Esophagus (tissue), 2 donors: ENCODE data around the gene PIEZO2. TPM values are rescaled to one million over a fixed set of nuclear protein-coding genes. Genes with fewer than 3 reads are reported as not detected.

Experiments used
- H3K27ac ChIP-seq, 2 donors: one replicate each; pipeline ENCODE4 v1.5.1; 2013; ENCODE audit warnings: low read depth in 2 of 2, mild to moderate bottlenecking in 2 of 2, inconsistent platforms in 1 of 2, low read length in 1 of 2, moderate library complexity in 1 of 2
- H3K27me3 ChIP-seq, 2 donors: one replicate each; pipeline ENCODE4 v1.6.1; 2013; ENCODE audit warnings: low read length in 2 of 2, control low read depth in 1 of 2, mild to moderate bottlenecking in 1 of 2; ENCODE audit not compliant: insufficient read depth in 2 of 2, control insufficient read depth in 1 of 2
- H3K36me3 ChIP-seq, 2 donors: one replicate each; pipeline ENCODE4 v1.6.1; 2013; ENCODE audit warnings: low read length in 1 of 2; ENCODE audit not compliant: control insufficient read depth in 2 of 2, insufficient read depth in 2 of 2
- H3K4me1 ChIP-seq, 2 donors: one replicate each; pipeline ENCODE4 v1.6.1; 2013; ENCODE audit warnings: low read length in 1 of 2; ENCODE audit not compliant: control insufficient read depth in 2 of 2, insufficient read depth in 2 of 2
- H3K4me3 ChIP-seq, 2 donors: one replicate each; pipeline ENCODE4 v1.5.1; 2013; ENCODE audit warnings: low read length in 2 of 2, mild to moderate bottlenecking in 2 of 2, low read depth in 1 of 2, moderate library complexity in 1 of 2
- H3K9me3 ChIP-seq, 2 donors: one replicate each; pipeline ENCODE4 v1.6.1; 2013; ENCODE audit warnings: mild to moderate bottlenecking in 2 of 2, low read depth in 1 of 2, low read length in 1 of 2, moderate library complexity in 1 of 2; ENCODE audit not compliant: control insufficient read depth in 2 of 2, insufficient read depth in 1 of 2
- WGBS, 2 donors: extraction: QIAGEN DNeasy Blood & Tissue Kit; methylation state at CpG; one replicate each; pipeline ENCODE4 v1.1.7; 2013; 5-methylcytosine and 5-hydroxymethylcytosine counted together
- polyA plus RNA-seq, 2 donors: library from polyadenylated mRNA; stranded (reverse); fragments of 200-250 nt; gene quantifications; one replicate each; pipeline ENCODE4 v1.2.3, GENCODE V29; 2013
- donor health status: healthy with polysubstance abuse.
- donor health status: Bipolar disorder and iron deficiency.

The PIEZO2 gene
- polyA plus RNA-seq, 2 donors, result 0.37 to 0.66 TPM

DNA sequence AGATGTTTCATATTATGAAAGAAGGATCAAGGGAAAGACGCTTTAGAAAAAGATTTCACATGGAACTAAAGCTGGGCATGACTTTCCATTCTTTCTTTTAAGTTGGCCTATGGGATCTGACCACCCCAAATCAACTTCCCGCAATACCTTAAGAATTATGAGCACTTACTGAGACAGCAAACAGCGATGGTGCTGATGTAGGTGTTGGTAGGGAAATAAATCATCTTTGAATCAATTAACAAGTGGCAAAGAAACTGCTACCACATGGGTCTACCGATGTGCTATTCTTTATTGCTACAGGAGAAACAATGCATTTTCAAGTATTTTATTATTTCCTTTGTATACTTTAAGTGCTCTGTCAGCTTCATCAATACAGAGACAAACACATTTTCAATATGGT lies 239.6 kb downstream of the PIEZO2 start:
- H3K27me3 ChIP-seq, result no peaks in the 10 kb centered on the region
- H3K4me3 ChIP-seq, result no peak overlapping the region
- WGBS, 2 donors, result 92 to 93% methylated on average over 4 of the region's 4 CpGs
- H3K36me3 ChIP-seq, result no peaks in the 10 kb centered on the region
- H3K27ac ChIP-seq, result no peak overlapping the region
- no peaks in the 10 kb centered on the region for H3K4me1 ChIP-seq
- no peaks in the 10 kb centered on the region for H3K9me3 ChIP-seq

DNA sequence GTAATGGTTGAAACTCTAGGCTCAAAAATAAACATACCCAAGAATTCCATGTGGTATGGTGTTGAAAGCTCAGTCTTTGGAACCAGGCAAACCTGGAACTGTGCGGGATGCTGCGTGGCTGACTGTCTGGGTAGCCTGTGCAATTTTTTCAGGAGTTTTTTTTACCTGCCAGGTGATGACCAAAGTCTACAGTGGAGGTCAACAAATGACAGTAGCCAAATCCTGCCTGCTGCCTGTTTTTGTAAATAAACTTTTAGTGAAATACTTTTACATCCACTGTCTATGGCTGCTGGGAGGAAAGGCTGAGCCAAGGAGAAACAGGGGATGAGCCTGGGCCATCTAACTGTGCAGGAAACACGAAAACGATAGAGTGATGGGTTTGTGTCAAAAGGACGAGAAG lies 240.6 kb downstream of the PIEZO2 start:
- 76 to 79% methylated on average over 5 of the region's 5 CpGs for WGBS, 2 donors
- no peak overlapping the region for H3K27ac ChIP-seq
- H3K4me3 ChIP-seq, result no peak overlapping the region
- H3K36me3 ChIP-seq, result no peaks in the 10 kb centered on the region
- H3K4me1 ChIP-seq, result no peaks in the 10 kb centered on the region
- H3K27me3 ChIP-seq, result no peaks in the 10 kb centered on the region
- no peaks in the 10 kb centered on the region for H3K9me3 ChIP-seq

DNA sequence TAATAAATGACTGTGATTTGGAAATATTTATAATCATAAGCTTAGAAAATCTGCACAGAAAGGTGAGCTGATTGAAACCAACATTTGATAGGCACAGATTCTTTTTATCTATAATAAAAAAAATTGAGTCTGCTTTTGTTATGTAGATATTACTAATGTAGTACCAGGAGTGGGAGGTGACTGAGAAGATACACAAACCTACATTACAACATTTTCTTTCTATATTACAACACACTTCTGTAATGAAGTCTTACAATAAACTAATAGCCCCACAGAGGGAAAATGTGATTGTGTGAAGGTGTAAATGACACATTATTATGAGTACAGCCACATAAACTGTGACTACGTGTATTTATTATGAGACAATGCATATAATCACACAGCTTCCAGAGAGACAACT lies 241.6 kb downstream of the PIEZO2 start:
- Histone ChIP-seq H3K36me3 (no peaks in the 10 kb centered on the region), H3K4me1 (no peaks in the 10 kb centered on the region), H3K27ac (no peak overlapping the region), H3K27me3 (no peaks in the 10 kb centered on the region), H3K9me3 (no peaks in the 10 kb centered on the region), H3K4me3 (no peak overlapping the region)
- 73 to 84% methylated on average over 1 of the region's 1 CpG for WGBS, 2 donors

DNA sequence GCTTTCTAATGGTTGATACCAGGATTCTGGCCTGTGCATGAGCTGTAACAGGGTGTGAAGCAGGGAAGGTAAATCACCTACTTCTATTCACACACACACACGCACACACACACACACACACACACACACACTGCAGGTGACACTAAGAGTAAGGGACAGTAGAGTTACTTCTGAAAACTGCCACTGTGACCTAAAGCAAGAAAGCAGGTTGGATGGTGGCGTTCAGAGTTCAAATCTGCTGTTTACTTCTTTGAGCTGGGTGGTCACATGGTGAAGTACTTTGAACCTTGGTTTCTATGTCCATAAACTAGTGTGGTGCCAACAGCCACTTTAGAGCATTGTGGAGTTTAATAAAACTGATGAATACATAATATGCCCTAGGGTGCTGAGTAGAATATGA lies 248.0 kb downstream of the PIEZO2 start:
- Histone ChIP-seq H3K4me1 (no peaks in the 10 kb centered on the region), H3K36me3 (no peaks in the 10 kb centered on the region), H3K27ac (no peak overlapping the region), H3K27me3 (no peaks in the 10 kb centered on the region), H3K9me3 (no peaks in the 10 kb centered on the region), H3K4me3 (no peak overlapping the region)
- 80 to 83% methylated on average over 2 of the region's 2 CpGs for WGBS, 2 donors

DNA sequence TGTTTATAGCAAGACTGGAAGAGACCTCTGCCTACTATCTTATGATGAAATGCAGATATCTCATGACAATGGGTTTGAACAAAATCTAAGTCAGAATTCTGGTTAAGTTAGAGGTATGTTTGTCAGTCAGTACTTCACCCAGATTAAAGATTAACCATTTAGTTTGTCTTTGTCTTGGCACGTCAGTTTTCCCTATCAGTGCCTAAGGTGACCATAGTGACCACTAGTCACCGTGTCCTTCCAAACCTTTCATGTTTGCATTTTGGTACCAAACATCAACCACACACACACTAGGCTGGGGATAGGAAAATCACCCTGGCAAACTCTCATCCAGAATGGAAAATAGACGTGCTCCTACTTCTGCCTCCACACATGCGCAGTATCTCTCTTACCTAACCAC lies 248.9 kb downstream of the PIEZO2 start:
- H3K27me3 ChIP-seq, result no peaks in the 10 kb centered on the region
- H3K9me3 ChIP-seq, result no peaks in the 10 kb centered on the region
- WGBS, 2 donors, result 64 to 69% methylated on average over 4 of the region's 4 CpGs
- no peak overlapping the region for H3K4me3 ChIP-seq
- no peaks in the 10 kb centered on the region for H3K4me1 ChIP-seq
- H3K36me3 ChIP-seq, result no peaks in the 10 kb centered on the region
- H3K27ac ChIP-seq, result no peak overlapping the region

DNA sequence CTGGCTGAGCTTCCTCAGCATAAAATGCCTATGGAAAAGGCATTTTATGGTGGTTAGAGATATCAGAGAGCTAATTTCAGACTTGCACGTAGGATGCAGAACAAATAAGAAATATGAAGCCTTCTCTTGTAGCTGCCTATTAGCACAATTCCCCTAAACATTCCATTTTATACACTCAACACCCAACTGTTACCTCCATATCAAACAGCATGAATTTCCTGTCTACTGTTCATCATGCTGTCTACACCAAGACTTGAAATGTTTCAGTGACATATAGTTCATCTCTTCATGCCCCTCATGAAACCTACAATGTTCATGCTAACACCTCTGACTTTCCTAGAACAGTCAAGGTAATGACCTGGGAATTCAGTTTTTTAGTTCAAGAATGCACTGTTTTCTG lies 249.9 kb downstream of the PIEZO2 start:
- Histone ChIP-seq H3K36me3 (no peaks in the 10 kb centered on the region), H3K4me3 (no peak overlapping the region), H3K4me1 (no peaks in the 10 kb centered on the region), H3K27me3 (no peaks in the 10 kb centered on the region), H3K27ac (no peak overlapping the region), H3K9me3 (no peaks in the 10 kb centered on the region)
- 80% methylated on average over 1 of the region's 1 CpG for WGBS, 2 donors

DNA sequence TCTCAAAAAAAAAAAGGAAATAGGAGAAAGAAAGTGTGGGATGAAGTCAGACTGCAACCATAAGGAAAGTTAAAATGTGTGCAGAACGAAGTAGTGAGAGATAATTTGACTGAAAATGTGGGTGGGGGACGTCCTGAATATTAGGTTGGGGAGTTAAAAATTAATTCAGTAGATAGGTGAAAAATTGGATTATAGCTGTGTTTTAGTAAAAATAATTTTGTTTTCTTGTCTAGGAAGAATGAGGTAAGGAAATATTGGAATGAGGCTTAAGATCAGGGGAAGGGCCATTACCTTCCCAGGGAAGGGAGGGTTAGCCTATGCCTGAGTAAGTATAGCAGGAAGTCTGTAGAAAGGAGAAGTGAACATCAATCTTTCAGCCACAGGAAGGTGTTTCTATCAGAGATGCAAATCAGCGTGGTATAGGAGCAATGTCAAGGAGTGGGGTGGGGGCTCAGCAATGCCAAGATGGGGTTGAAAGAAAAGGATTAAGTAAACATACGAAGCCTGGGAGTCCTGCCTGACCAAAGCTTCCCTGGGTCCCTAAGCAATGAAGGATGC lies 250.9 kb downstream of the PIEZO2 start:
- Histone ChIP-seq H3K36me3 (no peaks in the 10 kb centered on the region), H3K4me3 (no peak overlapping the region), H3K27ac (no peak overlapping the region), H3K9me3 (no peaks in the 10 kb centered on the region), H3K4me1 (no peaks in the 10 kb centered on the region), H3K27me3 (no peaks in the 10 kb centered on the region)
- WGBS, 2 donors, result 70 to 76% methylated on average over 4 of the region's 4 CpGs

DNA sequence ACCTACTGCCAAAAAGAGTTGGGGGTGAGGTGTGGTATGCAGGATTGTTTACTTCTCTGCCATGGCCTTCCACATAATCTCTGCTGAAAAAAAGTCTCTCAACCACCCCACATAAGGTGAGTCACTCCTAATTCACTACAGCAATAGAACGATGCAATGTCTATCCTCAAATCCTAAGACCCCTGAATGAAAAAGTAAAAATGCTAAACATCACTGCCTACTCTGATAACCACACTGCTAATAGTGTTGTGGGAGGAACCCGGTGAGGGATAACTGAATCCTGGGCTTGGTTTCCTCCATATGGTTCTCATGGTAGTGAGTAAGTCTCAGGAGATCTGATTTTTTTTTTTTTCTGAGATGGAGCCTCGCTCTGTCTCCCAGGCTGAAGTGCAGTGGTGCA lies 252.5 kb downstream of the PIEZO2 start:
- no peaks in the 10 kb centered on the region for H3K36me3 ChIP-seq
- no peaks in the 10 kb centered on the region for H3K27me3 ChIP-seq
- H3K27ac ChIP-seq, result no peak overlapping the region
- WGBS, 2 donors, result 73 to 84% methylated on average over 3 of the region's 3 CpGs
- no peaks in the 10 kb centered on the region for H3K9me3 ChIP-seq
- no peaks in the 10 kb centered on the region for H3K4me1 ChIP-seq
- no peak overlapping the region for H3K4me3 ChIP-seq

DNA sequence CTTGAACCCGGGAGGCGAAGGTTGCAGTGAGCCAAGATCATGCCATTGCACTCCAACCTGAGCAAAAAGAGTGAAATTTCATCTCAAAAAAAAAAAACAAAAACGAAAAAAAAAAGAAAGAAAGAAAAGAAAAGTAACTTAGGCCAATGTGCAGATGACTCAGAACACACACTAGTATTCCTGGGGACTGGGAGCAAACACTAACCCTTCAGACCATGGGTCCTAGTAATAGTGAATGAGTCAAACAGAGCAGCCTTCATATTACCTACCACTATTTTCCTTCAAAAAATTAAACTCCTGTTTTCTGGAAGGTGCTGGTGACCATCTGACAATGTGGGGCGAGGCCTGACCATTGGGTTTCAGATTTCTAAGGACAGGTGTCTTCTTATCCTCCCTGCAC lies 253.4 kb downstream of the PIEZO2 start:
- Histone ChIP-seq H3K27ac (no peak overlapping the region), H3K4me3 (no peak overlapping the region), H3K27me3 (no peaks in the 10 kb centered on the region), H3K9me3 (no peaks in the 10 kb centered on the region), H3K36me3 (no peaks in the 10 kb centered on the region), H3K4me1 (no peaks in the 10 kb centered on the region)
- WGBS, 2 donors, result 74 to 75% methylated on average over 4 of the region's 4 CpGs

DNA sequence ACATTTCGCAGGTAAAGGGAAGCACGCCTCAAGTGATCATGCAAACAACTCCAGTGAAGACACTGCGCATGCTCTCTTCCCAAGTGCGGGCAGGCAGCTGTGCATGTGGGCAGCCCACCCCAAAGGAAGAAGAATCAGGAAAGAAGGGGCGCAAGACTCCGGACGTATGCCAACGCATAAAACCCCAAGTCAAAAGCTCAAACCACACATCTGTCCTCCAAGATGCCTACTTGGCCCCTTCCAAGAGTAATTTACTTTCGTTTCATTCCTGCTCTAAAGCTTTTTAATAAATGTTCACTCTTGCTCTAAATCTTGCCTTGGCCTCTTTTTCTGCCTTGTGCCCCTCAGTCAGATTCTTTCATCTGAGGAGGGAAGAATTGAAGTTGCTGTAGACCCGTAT lies 254.9 kb downstream of the PIEZO2 start:
- no peaks in the 10 kb centered on the region for H3K36me3 ChIP-seq
- H3K4me1 ChIP-seq, result no peaks in the 10 kb centered on the region
- no peak overlapping the region for H3K4me3 ChIP-seq
- H3K27ac ChIP-seq, result no peak overlapping the region
- WGBS, 2 donors, result 75 to 84% methylated on average over 10 of the region's 10 CpGs
- no peaks in the 10 kb centered on the region for H3K27me3 ChIP-seq
- H3K9me3 ChIP-seq, result no peaks in the 10 kb centered on the region
